ENCODE measurements around the gene CTTNBP2. TPM values are rescaled to one million over a fixed set of nuclear protein-coding genes. Genes with fewer than 3 reads are reported as not detected.

CTTNBP2 gene
- total RNA-seq, 3 donors from 2014 or later (not counting 1 experiment from before 2014, with no cell fraction given), result 0.10 TPM; not detected in 2

DNA sequence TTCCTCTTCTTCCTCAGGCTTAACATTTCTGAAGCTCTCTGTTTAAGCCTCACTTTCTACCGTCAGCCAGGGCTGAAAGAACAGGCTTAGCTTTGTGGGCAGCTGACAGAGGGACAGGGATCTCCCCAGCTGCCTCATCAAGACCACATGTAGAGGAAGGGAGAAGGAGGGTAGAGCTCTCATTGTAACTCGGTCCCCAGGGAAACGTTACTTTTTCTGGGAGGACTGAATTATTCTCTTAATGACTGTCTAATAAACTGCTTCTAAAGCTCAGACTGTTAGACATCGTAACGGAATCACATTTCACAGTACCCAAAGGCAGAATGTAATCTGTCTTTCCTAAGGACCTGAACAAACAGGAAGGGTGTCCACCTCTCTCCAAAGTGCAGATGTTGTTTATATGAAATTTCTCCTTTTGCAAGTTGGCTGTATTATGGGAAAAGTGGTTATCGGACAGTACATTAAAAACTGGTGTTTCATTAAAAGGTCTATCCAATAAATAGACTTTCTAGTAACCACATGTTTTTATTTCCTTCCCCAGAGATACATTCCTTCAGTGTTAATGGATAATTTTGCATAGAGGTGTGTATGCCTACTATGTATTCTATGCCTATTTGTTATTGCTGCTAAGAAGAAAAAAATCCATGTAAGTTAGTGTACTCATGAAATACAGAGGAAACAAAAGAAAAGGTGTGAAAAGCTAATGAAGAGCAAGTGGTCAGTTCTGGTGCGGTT, 144.2 kb downstream of the CTTNBP2 start:
- Mint-ChIP-seq H3K4me1 (no peaks in the 10 kb centered on the region), H3K9me3 (no peaks in the 10 kb centered on the region), H3K27ac (no peak overlapping the region), H3K27me3 (ENCODE audit: low read depth in 2 of 2) (peaks cover 3 to 7% of the 10 kb centered on the region in 2 donors), H3K4me3 (no peak overlapping the region), H3K36me3 (no peaks in the 10 kb centered on the region)
- Histone ChIP-seq H3K4me3 (ENCODE audit: low read length) (no peak overlapping the region), H3K27ac (ENCODE audit: low read length) (no peak overlapping the region), H3K27me3 (ENCODE audit: control insufficient read depth, insufficient read depth, low read length) (no peaks in the 10 kb centered on the region), H3K4me1 (ENCODE audit: control insufficient read depth, insufficient read depth, low read length) (no peaks in the 10 kb centered on the region), H3K9me3 (ENCODE audit: control insufficient read depth, insufficient read depth, low read length) (no peaks in the 10 kb centered on the region), H3K36me3 (ENCODE audit: control insufficient read depth, insufficient read depth, low read length) (no peaks in the 10 kb centered on the region)
- DNase-seq (no peak), ATAC-seq (no peak)
- intact Hi-C loops (cut with micrococcal nuclease), result no loop called here
- no peak for TF ChIP-seq CTCF (IDR thresholded peaks at IDR 0.05)
- 81% methylated on average over 5 of the region's 7 CpGs for WGBS (ENCODE audit: insufficient coverage)

DNA sequence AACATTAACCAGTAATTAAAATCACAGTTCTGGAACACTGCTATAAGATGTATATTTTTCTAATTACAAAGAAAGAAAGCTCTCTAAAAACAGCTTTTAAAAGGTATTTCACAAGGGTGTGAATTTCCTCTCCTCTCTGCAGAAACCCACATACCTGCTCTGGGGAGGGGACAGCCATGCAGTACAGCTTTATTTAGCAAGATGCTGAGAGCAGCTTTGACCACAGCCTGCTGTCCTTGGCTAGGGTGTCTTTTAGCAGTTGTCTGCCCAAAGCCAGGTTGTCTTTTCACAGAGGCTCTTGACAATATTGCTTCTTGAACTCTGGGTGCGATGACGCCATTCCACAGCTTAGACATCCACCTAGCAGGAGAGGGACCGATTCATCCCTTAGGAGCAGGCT, 148.3 kb downstream of the CTTNBP2 start:
- H3K36me3 Mint-ChIP-seq, result no peaks in the 10 kb centered on the region
- no peak overlapping the region for H3K27ac Mint-ChIP-seq

DNA sequence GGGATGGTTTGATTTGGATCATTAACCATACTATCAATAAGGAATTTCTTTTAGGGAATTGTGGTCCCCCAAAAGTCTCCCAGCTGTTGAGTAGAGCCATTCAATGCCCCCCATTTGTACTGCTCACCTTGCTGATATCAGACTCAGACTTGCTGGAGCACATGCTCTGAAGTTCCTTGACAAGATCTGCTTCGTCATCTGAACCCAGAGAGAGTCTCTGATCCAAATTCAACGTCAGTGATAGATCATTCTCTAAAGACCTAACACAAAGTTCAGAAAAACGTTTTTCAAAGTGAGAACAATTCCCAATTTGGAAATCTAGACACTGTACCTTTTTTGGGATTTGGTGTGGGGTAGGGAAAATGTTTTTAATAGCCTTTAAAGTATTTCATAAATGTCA, 153.9 kb downstream of the CTTNBP2 start:
- no peak overlapping the region for H3K27ac ChIP-seq (ENCODE audit: low read length)
- Mint-ChIP-seq H3K27ac (no peak overlapping the region), H3K9me3 (no peaks in the 10 kb centered on the region), H3K36me3 (no peaks in the 10 kb centered on the region), H3K27me3 (ENCODE audit: low read depth in 2 of 2) (no peaks in the 10 kb centered on the region), H3K4me1 (no peaks in the 10 kb centered on the region), H3K4me3 (no peak overlapping the region)
- no peak for ATAC-seq
- intact Hi-C loops (cut with micrococcal nuclease), result no loop called here
- H3K9me3 ChIP-seq (ENCODE audit: control insufficient read depth, insufficient read depth, low read length), result no peaks in the 10 kb centered on the region
- no peaks in the 10 kb centered on the region for H3K27me3 ChIP-seq (ENCODE audit: control insufficient read depth, insufficient read depth, low read length)
- TF ChIP-seq CTCF (IDR thresholded peaks at IDR 0.05), result no peak
- no peak overlapping the region for H3K4me3 ChIP-seq (ENCODE audit: low read length)
- H3K4me1 ChIP-seq (ENCODE audit: control insufficient read depth, insufficient read depth, low read length), result no peaks in the 10 kb centered on the region
- DNase-seq, result no peak
- WGBS (ENCODE audit: insufficient coverage), result 86% methylated on average over 2 of the region's 3 CpGs
- no peaks in the 10 kb centered on the region for H3K36me3 ChIP-seq (ENCODE audit: control insufficient read depth, insufficient read depth, low read length)

More for the DNA sequence above, 148.3 kb downstream of the CTTNBP2 start:
- Mint-ChIP-seq H3K4me1 (no peaks in the 10 kb centered on the region), H3K27me3 (ENCODE audit: low read depth in 2 of 2) (peaks cover 0 to 7% of the 10 kb centered on the region in 2 donors), H3K4me3 (no peak overlapping the region), H3K9me3 (no peaks in the 10 kb centered on the region)
- no peaks in the 10 kb centered on the region for H3K4me1 ChIP-seq (ENCODE audit: control insufficient read depth, insufficient read depth, low read length)
- no peaks in the 10 kb centered on the region for H3K9me3 ChIP-seq (ENCODE audit: control insufficient read depth, insufficient read depth, low read length)
- ATAC-seq, result no peak
- no peak for TF ChIP-seq CTCF (IDR thresholded peaks at IDR 0.05)
- H3K4me3 ChIP-seq (ENCODE audit: low read length), result no peak overlapping the region
- H3K27ac ChIP-seq (ENCODE audit: low read length), result no peak overlapping the region
- H3K36me3 ChIP-seq (ENCODE audit: control insufficient read depth, insufficient read depth, low read length), result no peaks in the 10 kb centered on the region
- intact Hi-C loops (cut with micrococcal nuclease), result no loop called here
- no peak for DNase-seq
- 100% methylated on average over 2 of the region's 3 CpGs for WGBS (ENCODE audit: insufficient coverage)
- H3K27me3 ChIP-seq (ENCODE audit: control insufficient read depth, insufficient read depth, low read length), result no peaks in the 10 kb centered on the region

Data from natural killer cell (primary cell).